ENCODE data around the gene CTAG1A.
"Not testable (repeated sequence)": the region's sequence is repeated elsewhere in the genome, so short reads cannot be mapped to it uniquely, and the experiment has no call there.

CTAG1A gene

GRCh38 chrX:154552112-154552806, 32.7 kb upstream of the CTAG1A start:
- H3K4me1 Mint-ChIP-seq (ENCODE audit: low read depth), result peaks cover 26% of the 10 kb centered on the region
- H3K9me3 Mint-ChIP-seq; H3K27me3 Mint-ChIP-seq (ENCODE audit: low read depth); H3K4me3 Mint-ChIP-seq: not testable (repeated sequence)
- peak overlapping the region; percentile 49 for H3K27ac Mint-ChIP-seq
- H3K36me3 Mint-ChIP-seq (ENCODE audit: low read depth), result peaks cover 24% of the 10 kb centered on the region

- H3K27me3 Mint-ChIP-seq (ENCODE audit: low read depth); H3K4me3 Mint-ChIP-seq; H3K9me3 Mint-ChIP-seq; H3K27ac Mint-ChIP-seq; H3K36me3 Mint-ChIP-seq (ENCODE audit: low read depth); H3K4me1 Mint-ChIP-seq (ENCODE audit: low read depth): not testable (repeated sequence)
Observed at GRCh38 chrX:154558060-154558690, 26.8 kb upstream of the CTAG1A start.

- H3K27ac Mint-ChIP-seq, result not testable (repeated sequence)
Observed at GRCh38 chrX:154558896-154559295, 26.0 kb upstream of the CTAG1A start.

GRCh38 chrX:154560326-154560725, 24.6 kb upstream of the CTAG1A start:
- not testable (repeated sequence) for H3K4me1 Mint-ChIP-seq (ENCODE audit: low read depth); H3K36me3 Mint-ChIP-seq (ENCODE audit: low read depth); H3K27me3 Mint-ChIP-seq (ENCODE audit: low read depth); H3K27ac Mint-ChIP-seq; H3K9me3 Mint-ChIP-seq; H3K4me3 Mint-ChIP-seq

More at GRCh38 chrX:154558896-154559295, 26.0 kb upstream of the CTAG1A start:
- not testable (repeated sequence) for H3K27me3 Mint-ChIP-seq (ENCODE audit: low read depth); H3K9me3 Mint-ChIP-seq; H3K4me3 Mint-ChIP-seq; H3K4me1 Mint-ChIP-seq (ENCODE audit: low read depth); H3K36me3 Mint-ChIP-seq (ENCODE audit: low read depth)

- H3K9me3 Mint-ChIP-seq; H3K27me3 Mint-ChIP-seq (ENCODE audit: low read depth); H3K4me3 Mint-ChIP-seq; H3K4me1 Mint-ChIP-seq (ENCODE audit: low read depth); H3K36me3 Mint-ChIP-seq (ENCODE audit: low read depth); H3K27ac Mint-ChIP-seq: not testable (repeated sequence)
Observed at GRCh38 chrX:154562295-154562694, 22.6 kb upstream of the CTAG1A start.

- not testable (repeated sequence) for H3K4me3 Mint-ChIP-seq; H3K36me3 Mint-ChIP-seq (ENCODE audit: low read depth); H3K4me1 Mint-ChIP-seq (ENCODE audit: low read depth); H3K27ac Mint-ChIP-seq; H3K27me3 Mint-ChIP-seq (ENCODE audit: low read depth); H3K9me3 Mint-ChIP-seq
Observed at GRCh38 chrX:154570361-154570760, 14.6 kb upstream of the CTAG1A start.

- not testable (repeated sequence) for H3K27me3 Mint-ChIP-seq (ENCODE audit: low read depth); H3K4me3 Mint-ChIP-seq; H3K27ac Mint-ChIP-seq; H3K9me3 Mint-ChIP-seq; H3K36me3 Mint-ChIP-seq (ENCODE audit: low read depth); H3K4me1 Mint-ChIP-seq (ENCODE audit: low read depth)
Observed at GRCh38 chrX:154573061-154573460, 11.9 kb upstream of the CTAG1A start.

GRCh38 chrX:154575076-154575475, 9.9 kb upstream of the CTAG1A start:
- not testable (repeated sequence) for H3K4me3 Mint-ChIP-seq; H3K36me3 Mint-ChIP-seq (ENCODE audit: low read depth); H3K4me1 Mint-ChIP-seq (ENCODE audit: low read depth); H3K27ac Mint-ChIP-seq; H3K9me3 Mint-ChIP-seq; H3K27me3 Mint-ChIP-seq (ENCODE audit: low read depth)

GRCh38 chrX:154582994-154583393, 1.9 kb upstream of the CTAG1A start:
- H3K27ac Mint-ChIP-seq; H3K36me3 Mint-ChIP-seq (ENCODE audit: low read depth); H3K27me3 Mint-ChIP-seq (ENCODE audit: low read depth): not testable (repeated sequence)

GRCh38 chrX:154590415-154590814, 5.5 kb downstream of the CTAG1A start:
- not testable (repeated sequence) for H3K27ac Mint-ChIP-seq; H3K36me3 Mint-ChIP-seq (ENCODE audit: low read depth); H3K9me3 Mint-ChIP-seq; H3K4me3 Mint-ChIP-seq; H3K4me1 Mint-ChIP-seq (ENCODE audit: low read depth); H3K27me3 Mint-ChIP-seq (ENCODE audit: low read depth)

More at GRCh38 chrX:154582994-154583393, 1.9 kb upstream of the CTAG1A start:
- not testable (repeated sequence) for H3K9me3 Mint-ChIP-seq; H3K4me1 Mint-ChIP-seq (ENCODE audit: low read depth); H3K4me3 Mint-ChIP-seq

GRCh38 chrX:154592505-154592904, 7.6 kb downstream of the CTAG1A start:
- no peak overlapping the region for H3K27ac Mint-ChIP-seq
- H3K27me3 Mint-ChIP-seq (ENCODE audit: low read depth), result peaks cover 9% of the 10 kb centered on the region
- H3K9me3 Mint-ChIP-seq, result no peaks in the 10 kb centered on the region
- no peaks in the 10 kb centered on the region for H3K36me3 Mint-ChIP-seq (ENCODE audit: low read depth)
- H3K4me1 Mint-ChIP-seq (ENCODE audit: low read depth), result peaks cover 7% of the 10 kb centered on the region
- H3K4me3 Mint-ChIP-seq, result no peak overlapping the region

- Mint-ChIP-seq H3K9me3 (no peaks in the 10 kb centered on the region), H3K4me3 (no peak overlapping the region), H3K27me3 (ENCODE audit: low read depth) (peaks cover 9% of the 10 kb centered on the region), H3K27ac (no peak overlapping the region), H3K36me3 (ENCODE audit: low read depth) (no peaks in the 10 kb centered on the region), H3K4me1 (ENCODE audit: low read depth) (peaks cover 7% of the 10 kb centered on the region)
Observed at GRCh38 chrX:154593201-154593600, 8.3 kb downstream of the CTAG1A start.

GRCh38 chrX:154594491-154594890, 9.6 kb downstream of the CTAG1A start:
- no peak overlapping the region for H3K4me3 Mint-ChIP-seq
- peaks cover 7% of the 10 kb centered on the region for H3K4me1 Mint-ChIP-seq (ENCODE audit: low read depth)
- no peaks in the 10 kb centered on the region for H3K36me3 Mint-ChIP-seq (ENCODE audit: low read depth)
- no peak overlapping the region for H3K27ac Mint-ChIP-seq
- no peaks in the 10 kb centered on the region for H3K9me3 Mint-ChIP-seq
- peaks cover 9% of the 10 kb centered on the region for H3K27me3 Mint-ChIP-seq (ENCODE audit: low read depth)

GRCh38 chrX:154595559-154596249, 10.8 kb downstream of the CTAG1A start:
- Mint-ChIP-seq H3K9me3 (no peaks in the 10 kb centered on the region), H3K36me3 (ENCODE audit: low read depth) (no peaks in the 10 kb centered on the region), H3K4me1 (ENCODE audit: low read depth) (peaks cover 7% of the 10 kb centered on the region), H3K27me3 (ENCODE audit: low read depth) (peaks cover 9% of the 10 kb centered on the region), H3K27ac (no peak overlapping the region), H3K4me3 (no peak overlapping the region)

GRCh38 chrX:154596290-154596929, 11.5 kb downstream of the CTAG1A start:
- Mint-ChIP-seq H3K27ac (no peak overlapping the region), H3K36me3 (ENCODE audit: low read depth) (no peaks in the 10 kb centered on the region)

More at GRCh38 chrX:154596290-154596929, 11.5 kb downstream of the CTAG1A start:
- Mint-ChIP-seq H3K9me3 (no peaks in the 10 kb centered on the region), H3K4me1 (ENCODE audit: low read depth) (peaks cover 7% of the 10 kb centered on the region), H3K27me3 (ENCODE audit: low read depth) (peaks cover 9% of the 10 kb centered on the region), H3K4me3 (no peak overlapping the region)
